NCI-H2196 treated with DMSO at 0.1 percent for 48 hours (cell line): ENCODE measurements around the gene PRR16.

ENCODE experiments used
- DNase-seq: peaks from one replicate; lab custom pipeline; 2025; ENCODE audit not compliant: unreplicated experiment; lab: John Stamatoyannopoulos, UW

Gene PRR16

DNA sequence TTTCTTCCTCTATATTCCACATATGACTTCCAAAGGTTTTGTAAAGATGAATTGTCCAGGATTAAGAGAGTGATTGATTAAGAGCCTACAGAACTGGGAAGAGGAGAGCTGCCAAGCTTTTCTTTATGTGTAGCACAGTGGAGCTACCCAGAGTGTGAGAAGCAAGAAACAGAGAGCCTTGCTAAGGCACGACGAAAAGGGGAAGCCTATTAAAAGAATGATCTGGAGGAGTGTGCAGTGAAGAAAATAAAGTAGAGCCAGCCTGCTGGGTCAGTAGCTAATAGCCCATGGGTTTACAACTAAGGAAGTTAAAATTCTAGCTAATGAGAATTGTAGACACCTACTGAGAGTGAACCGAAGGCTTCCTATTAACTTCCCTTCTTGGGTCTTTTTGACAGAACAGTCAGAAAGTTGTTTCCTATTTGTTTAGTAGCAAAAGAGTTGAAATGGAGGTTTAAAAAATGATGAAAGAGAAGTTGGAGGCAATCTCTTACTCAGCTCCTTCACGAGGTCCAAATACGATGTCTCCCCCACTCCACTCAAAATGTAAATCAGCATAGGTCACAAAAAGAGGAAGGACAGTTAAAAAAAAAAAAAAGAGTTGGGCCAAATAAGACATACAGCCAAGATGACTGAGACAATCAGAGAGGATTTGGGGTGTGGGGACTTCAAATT is 957 bp upstream of the PRR16 start:
- DNase-seq = no peak

- no peak for DNase-seq
Observed at GRCh38 chr5:120464627-120465435, 731 bp downstream of the PRR16 start.

DNA sequence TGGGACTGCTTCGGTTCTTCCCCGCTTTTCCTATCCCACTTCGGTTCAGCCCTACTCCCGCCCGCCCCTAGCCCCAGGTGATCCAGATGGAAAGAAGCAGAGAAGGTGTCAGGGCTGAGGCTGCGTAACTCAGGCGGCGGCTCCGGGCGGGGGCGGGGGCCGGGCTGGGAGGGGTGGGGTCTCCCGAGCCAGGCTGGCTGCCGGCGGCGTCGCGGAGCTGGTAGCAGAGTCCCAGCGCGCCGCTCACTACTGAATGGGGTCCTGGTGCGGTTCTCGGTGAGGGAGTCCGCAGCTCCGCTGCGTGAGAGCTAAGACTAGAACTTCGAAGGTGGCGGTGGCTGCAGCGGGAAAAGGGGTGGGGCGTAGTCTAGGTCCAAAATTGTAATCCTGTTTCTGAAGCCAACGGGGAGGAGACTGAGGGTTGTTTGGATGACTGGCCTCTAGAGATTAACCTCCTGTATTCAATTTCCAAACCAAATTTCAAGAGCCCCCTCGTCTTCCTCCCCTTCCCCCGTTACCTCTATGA is 1.4 kb downstream of the PRR16 start:
- DNase-seq = no peak

DNA sequence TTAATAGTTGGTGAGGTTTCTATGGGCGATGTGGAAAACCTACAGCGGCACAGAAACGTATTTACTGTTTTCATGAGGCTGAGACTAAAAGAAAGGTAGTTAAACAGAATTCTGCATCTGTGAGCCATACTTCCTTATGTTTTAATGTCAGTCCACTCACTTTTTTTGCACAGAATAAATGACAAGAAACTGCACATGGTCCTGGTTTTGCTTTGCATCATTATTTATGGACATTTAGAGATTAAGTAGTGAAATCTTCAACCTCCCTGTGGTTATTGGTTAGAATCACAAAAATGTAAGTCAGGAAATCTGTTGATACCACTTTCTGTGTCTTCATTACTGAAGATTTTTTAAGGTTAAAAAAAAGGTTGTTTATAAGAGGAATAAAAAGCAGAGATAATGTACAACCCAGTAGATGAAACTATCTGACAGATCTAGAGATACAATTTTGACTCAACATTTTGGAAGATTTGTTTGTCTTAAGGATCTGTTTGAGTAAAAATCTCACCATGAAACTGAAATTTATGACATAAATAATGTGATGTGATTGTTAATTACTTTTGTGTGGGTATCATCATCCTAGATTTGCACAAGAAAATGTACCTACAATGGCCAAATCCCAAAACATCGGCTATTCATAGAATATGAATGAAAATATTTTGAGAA is 2.4 kb downstream of the PRR16 start:
- DNase-seq = no peak

DNA sequence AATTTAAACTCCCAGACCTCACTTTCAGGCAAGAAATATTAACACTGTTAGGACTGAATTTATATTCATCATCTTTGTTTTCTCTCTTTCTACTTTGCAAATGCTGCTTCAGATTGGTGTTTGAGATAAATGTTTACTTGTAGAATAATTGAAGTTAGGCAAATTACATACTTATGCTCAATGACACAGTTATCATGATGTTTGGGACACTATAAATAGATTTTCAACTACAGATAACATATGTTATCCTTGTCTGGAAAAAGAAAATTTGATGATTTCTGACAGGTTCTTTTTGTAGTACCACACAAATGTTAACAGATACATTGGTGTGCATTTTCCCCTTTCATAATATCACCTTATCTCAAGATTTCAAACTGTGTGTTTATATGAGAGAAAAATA is 7.9 kb downstream of the PRR16 start:
- DNase-seq = no peak

GRCh38 chr5:120472911-120473310 is 8.8 kb downstream of the PRR16 start:
- no peak for DNase-seq

DNA sequence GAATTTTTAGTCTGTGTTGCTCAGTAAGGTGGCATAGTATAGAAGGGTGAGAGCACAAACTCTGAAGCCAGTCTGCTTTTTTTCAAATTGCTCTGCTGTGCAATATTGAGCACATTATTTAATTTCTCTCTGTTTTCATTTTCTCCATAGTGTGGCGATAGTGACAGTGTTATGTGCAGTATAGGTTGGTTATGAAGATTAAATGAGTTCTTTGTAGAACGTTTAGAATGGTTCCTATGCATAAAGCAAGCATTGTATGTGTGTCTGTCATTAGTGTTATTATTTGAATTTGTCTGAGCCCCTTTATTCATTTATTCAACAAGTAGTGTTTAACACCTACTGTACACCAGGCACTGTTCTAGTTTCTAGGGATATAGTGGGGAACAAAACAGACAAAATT is 9.2 kb downstream of the PRR16 start:
- DNase-seq = no peak

GRCh38 chr5:120476063-120476462 is 12.0 kb downstream of the PRR16 start:
- DNase-seq = no peak

DNA sequence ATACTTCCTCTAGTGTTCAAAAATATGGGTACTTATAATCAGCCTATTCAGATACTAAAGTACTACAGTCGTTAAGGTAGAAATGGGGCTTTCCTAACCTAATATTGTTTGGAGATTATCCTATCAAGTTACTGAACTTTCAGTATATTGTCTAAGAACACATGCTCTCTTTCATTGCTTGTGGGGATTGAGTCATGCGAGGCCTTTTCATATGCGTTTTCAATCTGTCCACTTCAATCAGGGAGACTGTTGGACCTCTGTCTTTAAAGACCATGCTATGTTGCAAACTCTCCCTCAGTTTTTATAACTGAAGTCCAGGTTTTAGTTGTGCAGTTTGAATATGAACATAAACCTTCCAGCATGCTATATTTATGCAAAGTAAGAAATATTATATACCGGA is 15.0 kb downstream of the PRR16 start:
- DNase-seq = no peak

DNA sequence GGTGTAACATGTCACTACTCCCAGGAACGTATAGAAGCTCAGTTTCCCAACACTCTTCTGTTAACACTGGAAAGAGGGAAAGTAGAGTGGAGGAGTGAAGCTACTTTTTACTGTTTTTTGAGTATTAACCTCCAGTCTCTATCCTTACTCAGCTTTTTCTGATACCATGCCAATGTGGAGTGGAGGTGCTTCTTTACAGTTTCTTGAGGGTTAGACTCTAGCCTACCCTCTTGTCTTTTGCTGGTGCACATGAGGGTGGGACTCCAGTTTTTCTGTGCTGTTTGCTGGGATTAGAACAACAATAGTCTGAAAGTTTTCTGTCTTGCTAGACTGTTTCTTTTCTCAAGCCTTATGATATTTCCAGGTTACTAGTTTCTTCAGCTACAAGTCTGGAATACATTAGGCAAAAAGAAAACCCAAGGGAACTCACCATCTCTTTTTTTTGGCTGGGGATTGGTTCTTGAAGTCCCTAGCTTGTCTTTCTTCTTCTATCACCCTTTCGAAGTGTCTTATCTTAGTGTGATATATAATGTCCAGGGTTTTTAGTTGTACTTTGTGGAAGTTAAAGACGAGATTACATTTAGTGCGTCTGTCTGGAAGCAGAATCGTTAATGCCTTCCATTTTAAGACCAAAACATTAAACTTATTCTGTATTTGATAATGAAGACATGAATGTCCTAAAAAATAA is 35.9 kb downstream of the PRR16 start:
- no peak for DNase-seq

DNA sequence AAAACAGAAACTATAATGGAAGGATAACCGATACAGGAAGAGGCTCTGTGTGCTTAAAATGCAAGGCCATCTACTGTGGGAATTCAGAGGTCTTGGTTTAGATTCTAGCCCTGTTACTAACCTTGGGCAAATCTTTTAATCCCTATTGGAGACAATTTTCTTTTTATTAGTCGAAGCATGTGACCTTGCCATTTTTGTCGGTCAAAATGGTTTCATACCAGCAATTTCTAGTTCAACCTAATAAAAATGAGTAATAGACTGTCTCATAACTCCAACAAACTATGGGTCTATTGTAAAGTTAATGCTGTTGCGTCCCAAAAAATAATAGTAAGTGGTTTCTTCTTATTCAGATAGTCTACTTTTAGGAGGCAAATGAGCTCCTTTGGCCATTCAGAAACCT is 38.4 kb downstream of the PRR16 start:
- no peak for DNase-seq

- DNase-seq = no peak
Observed at GRCh38 chr5:120503341-120503740, 39.2 kb downstream of the PRR16 start.

DNA sequence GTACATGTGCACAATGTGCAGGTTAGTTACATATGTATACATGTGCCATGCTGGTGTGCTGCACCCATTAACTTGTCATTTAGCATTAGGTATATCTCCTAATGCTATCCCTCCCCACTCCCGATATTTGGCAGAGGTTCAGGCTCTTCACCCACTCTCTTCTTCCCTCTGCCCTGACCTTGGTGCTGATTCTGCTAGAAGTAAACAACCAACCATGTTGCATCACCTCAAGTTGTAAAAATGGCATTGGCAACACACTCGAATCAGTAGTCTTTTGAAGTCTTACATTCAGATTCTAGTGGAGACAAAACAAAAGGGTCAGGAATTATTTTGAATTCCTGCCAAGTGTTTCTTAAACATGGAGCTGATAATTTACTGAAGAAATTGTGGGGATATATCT is 40.0 kb downstream of the PRR16 start:
- DNase-seq = no peak

DNA sequence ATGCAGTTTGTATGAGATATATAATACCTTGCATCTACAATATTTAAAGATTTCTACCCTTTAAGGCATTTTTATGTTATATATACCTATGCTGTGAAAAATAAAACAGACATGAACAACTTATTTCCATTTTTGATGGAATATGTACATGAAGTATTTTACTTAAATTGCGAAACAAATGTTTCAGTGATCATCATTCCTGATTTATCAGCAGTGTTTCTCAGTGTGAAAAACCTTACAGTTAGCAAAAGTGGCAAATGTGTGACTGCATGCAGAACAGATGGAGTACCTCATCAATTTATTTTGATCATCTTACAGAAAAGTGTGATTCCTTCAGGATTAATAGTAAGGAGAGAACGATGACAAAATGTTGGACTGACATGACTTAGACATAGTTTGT is 43.1 kb downstream of the PRR16 start:
- DNase-seq = no peak

GRCh38 chr5:120507800-120508463 is 43.8 kb downstream of the PRR16 start:
- DNase-seq = no peak

DNA sequence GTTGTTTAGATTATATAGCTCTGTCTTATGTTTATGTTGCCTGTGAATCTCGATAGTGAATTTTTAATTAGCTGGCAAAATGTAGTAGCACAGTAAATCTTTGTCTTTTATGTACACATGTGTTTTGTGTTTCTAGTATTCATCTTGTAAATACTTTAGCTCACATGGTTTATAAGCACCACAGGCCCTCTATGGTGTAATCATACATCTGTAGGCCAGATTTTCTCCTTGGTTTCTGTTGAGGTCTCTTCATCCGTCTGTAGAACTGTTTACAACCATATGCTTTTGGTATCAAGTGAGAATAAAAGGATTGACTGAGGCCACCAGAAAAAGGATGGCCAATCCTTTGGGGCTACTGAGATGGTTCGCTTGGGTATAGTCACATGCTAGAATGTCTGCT is 45.0 kb downstream of the PRR16 start:
- DNase-seq = no peak

- DNase-seq = no peak
Observed at GRCh38 chr5:120510098-120510637, 46.1 kb downstream of the PRR16 start.

- DNase-seq = no peak
Observed at GRCh38 chr5:120510994-120511686, 47.0 kb downstream of the PRR16 start.

- no peak for DNase-seq
Observed at GRCh38 chr5:120512068-120512467, 48.0 kb downstream of the PRR16 start.
